ENCODE data around the gene OSBPL1A.

Gene OSBPL1A

GRCh38 chr18:24214144-24214543 lies 183.5 kb downstream of the OSBPL1A start:
- H3K36me3 Mint-ChIP-seq, result peaks cover 2% of the 10 kb centered on the region
- no peaks in the 10 kb centered on the region for H3K9me3 Mint-ChIP-seq (ENCODE audit: low read depth)
- H3K4me1 Mint-ChIP-seq (ENCODE audit: low read depth), result no peaks in the 10 kb centered on the region
- H3K27ac Mint-ChIP-seq, result no peak overlapping the region
- H3K27me3 Mint-ChIP-seq, result no peaks in the 10 kb centered on the region
- H3K4me3 Mint-ChIP-seq, result no peak overlapping the region

DNA sequence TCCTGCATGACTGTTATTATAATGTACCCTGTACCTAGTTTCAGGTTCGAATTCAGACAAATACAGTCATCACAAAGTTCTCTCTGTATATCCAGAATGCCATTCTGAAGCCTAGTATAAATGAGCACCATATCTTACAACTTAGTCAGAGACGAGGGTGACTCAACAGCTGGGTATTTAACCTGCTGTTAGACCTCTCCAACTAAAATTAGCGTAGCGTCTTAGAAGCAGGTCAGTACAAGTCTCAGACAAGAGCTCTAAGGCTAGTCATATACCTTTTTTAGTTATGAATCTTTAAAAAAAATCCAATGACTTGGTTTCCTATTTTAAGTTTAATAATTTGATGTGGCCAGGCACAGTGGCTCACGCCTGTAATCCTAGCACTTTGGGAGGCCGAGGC lies 184.7 kb downstream of the OSBPL1A start:
- Mint-ChIP-seq H3K9me3 (ENCODE audit: low read depth) (no peaks in the 10 kb centered on the region), H3K36me3 (peaks cover 2% of the 10 kb centered on the region), H3K27ac (no peak overlapping the region), H3K27me3 (no peaks in the 10 kb centered on the region), H3K4me3 (no peak overlapping the region), H3K4me1 (ENCODE audit: low read depth) (no peaks in the 10 kb centered on the region)

DNA sequence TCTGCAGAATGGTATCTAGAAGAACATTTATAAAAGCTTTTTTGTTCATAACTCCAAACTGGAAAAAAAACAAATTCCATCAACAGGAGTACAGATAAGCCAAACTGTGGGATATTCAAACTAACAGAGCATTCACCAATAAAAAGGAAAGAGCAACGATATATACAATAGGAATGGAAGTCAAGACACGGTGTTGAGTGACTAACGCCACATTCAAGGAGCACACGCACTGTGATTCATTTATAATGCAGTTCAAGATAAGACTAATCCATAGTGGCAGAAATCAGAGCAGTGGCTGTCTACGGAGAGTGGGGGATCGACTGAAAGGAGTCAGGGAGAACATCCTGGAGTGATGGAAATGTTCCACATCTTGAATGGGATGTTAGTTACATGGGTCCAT lies 188.1 kb downstream of the OSBPL1A start:
- Mint-ChIP-seq H3K27me3 (peaks cover 3% of the 10 kb centered on the region), H3K4me1 (ENCODE audit: low read depth) (no peaks in the 10 kb centered on the region), H3K27ac (no peak overlapping the region), H3K9me3 (ENCODE audit: low read depth) (no peaks in the 10 kb centered on the region), H3K4me3 (no peak overlapping the region), H3K36me3 (peaks cover 6% of the 10 kb centered on the region)

DNA sequence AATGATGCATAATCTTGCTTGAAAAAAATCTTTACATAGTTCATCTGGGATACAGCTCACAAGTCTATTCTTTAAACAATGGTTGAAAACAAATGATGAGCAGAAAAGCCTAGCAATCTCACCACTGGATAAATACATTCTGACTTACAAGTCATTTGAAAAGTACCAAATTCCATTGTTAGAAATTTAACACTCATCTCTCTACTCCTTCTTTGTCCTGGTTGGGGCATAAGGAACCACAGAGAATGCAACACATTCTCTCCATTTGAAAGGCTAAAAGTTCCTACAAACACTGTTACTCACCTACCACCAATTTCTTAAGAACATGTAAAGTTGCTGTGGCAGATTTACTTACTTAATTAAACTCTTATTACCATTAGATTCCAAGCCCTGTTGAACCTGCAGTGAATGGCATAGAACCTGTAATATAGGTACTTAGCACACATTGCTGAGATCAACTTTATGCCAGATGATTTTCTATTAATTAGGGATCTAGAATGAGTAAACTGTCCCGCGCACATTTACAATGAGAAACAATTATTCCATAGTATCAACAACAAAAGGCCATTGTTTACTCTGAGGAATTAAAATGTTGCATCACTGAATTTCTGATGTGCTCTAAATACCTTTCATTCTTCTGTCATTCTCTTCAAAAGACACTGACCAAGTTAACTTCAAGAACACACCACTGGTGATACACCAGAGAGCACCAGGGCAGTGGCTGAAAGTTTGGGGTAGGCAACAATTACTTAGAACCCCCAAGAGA lies 189.2 kb downstream of the OSBPL1A start:
- no peak overlapping the region for H3K27ac Mint-ChIP-seq
- no peak overlapping the region for H3K4me3 Mint-ChIP-seq
- H3K4me1 Mint-ChIP-seq (ENCODE audit: low read depth), result no peaks in the 10 kb centered on the region
- H3K27me3 Mint-ChIP-seq, result peaks cover 3% of the 10 kb centered on the region
- peaks cover 6% of the 10 kb centered on the region for H3K36me3 Mint-ChIP-seq
- no peaks in the 10 kb centered on the region for H3K9me3 Mint-ChIP-seq (ENCODE audit: low read depth)

- no peak overlapping the region for H3K27ac Mint-ChIP-seq
Measured at GRCh38 chr18:24204904-24205303, 192.7 kb downstream of the OSBPL1A start.

DNA sequence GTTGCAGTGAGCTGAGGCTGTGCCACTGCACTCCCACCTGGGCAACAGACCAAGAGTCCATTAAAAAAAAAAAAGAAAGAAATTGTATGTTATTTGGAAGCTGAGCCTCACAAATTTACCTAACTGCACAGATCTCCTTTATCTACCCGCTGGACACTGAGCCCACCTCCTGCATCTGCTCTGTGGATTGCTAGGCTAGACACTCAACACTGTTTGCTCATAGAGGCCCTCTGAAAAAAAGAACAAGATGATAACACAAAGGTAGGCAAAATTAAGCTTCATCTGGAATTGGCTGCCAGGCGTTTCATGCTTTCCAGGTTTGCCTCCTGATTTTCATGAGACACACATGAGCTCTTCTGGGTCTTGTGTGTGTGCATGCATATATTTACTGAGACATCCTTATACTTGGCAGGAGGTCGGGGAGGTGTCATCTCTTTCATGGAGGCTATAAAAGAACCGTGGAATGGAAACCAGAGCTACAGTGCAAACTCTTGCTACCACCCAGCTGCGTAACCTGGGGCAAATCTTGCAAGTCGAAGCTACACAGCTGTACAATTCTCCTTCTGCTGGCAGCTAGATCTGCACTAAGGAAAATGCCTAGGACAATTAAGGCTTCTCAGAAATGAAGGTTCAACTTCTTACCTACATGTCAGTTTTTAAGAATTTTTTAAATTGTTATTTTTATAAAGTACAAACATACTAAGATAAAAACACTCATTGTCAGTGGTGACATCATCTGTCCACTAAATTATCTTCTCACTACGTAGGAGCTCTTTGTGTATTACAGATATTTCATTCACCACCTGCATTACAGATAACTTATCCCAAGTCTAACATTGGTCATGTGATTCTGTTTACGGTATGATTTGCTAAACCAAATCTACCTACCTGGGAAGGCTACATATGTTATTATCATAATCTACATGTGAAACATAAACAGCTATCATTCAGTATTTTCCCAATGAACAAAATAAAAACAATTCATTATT lies 195.6 kb downstream of the OSBPL1A start:
- H3K9me3 Mint-ChIP-seq (ENCODE audit: low read depth), result no peaks in the 10 kb centered on the region
- H3K27me3 Mint-ChIP-seq, result peaks cover 3% of the 10 kb centered on the region
- H3K4me3 Mint-ChIP-seq, result no peak overlapping the region
- H3K27ac Mint-ChIP-seq, result no peak overlapping the region
- no peaks in the 10 kb centered on the region for H3K4me1 Mint-ChIP-seq (ENCODE audit: low read depth)
- peaks cover 4% of the 10 kb centered on the region for H3K36me3 Mint-ChIP-seq

More at GRCh38 chr18:24204904-24205303, 192.7 kb downstream of the OSBPL1A start:
- Mint-ChIP-seq H3K9me3 (ENCODE audit: low read depth) (no peaks in the 10 kb centered on the region), H3K36me3 (peaks cover 4% of the 10 kb centered on the region), H3K4me3 (no peak overlapping the region), H3K27me3 (peaks cover 3% of the 10 kb centered on the region), H3K4me1 (ENCODE audit: low read depth) (no peaks in the 10 kb centered on the region)

GRCh38 chr18:24200494-24201290 lies 196.9 kb downstream of the OSBPL1A start:
- H3K36me3 Mint-ChIP-seq, result no peaks in the 10 kb centered on the region
- no peak overlapping the region for H3K27ac Mint-ChIP-seq
- no peaks in the 10 kb centered on the region for H3K9me3 Mint-ChIP-seq (ENCODE audit: low read depth)
- H3K4me1 Mint-ChIP-seq (ENCODE audit: low read depth), result no peaks in the 10 kb centered on the region
- no peak overlapping the region for H3K4me3 Mint-ChIP-seq
- no peaks in the 10 kb centered on the region for H3K27me3 Mint-ChIP-seq

- no peak overlapping the region for H3K27ac Mint-ChIP-seq
- no peaks in the 10 kb centered on the region for H3K9me3 Mint-ChIP-seq (ENCODE audit: low read depth)
- no peak overlapping the region for H3K4me3 Mint-ChIP-seq
- H3K27me3 Mint-ChIP-seq, result no peaks in the 10 kb centered on the region
- no peaks in the 10 kb centered on the region for H3K4me1 Mint-ChIP-seq (ENCODE audit: low read depth)
- H3K36me3 Mint-ChIP-seq, result no peaks in the 10 kb centered on the region
Measured at GRCh38 chr18:24199372-24199962, 198.2 kb downstream of the OSBPL1A start.

- Mint-ChIP-seq H3K27me3 (no peaks in the 10 kb centered on the region), H3K36me3 (no peaks in the 10 kb centered on the region), H3K27ac (no peak overlapping the region), H3K4me3 (no peak overlapping the region), H3K4me1 (ENCODE audit: low read depth) (no peaks in the 10 kb centered on the region), H3K9me3 (ENCODE audit: low read depth) (no peaks in the 10 kb centered on the region)
Measured at GRCh38 chr18:24198461-24198860, 199.2 kb downstream of the OSBPL1A start.

DNA sequence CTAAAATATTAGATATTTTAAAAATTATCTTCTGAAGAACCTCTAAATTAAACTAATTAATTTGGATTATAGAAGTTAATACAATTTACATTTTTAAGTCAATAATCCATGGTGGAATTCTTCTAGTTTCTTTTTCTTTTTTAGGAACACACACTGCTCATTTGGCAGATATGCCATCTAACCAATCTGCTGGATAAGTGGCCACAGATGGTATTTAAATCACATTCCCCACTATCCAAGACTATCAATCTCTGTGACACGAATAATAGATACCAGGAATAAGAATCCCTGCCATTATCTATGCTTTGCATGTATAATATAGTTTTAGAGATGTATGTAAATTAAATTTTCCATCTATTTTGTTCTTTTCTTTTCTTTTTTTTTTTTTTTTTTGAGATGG lies 200.2 kb downstream of the OSBPL1A start:
- Mint-ChIP-seq H3K9me3 (ENCODE audit: low read depth) (no peaks in the 10 kb centered on the region), H3K4me3 (no peak overlapping the region), H3K4me1 (ENCODE audit: low read depth) (no peaks in the 10 kb centered on the region), H3K36me3 (no peaks in the 10 kb centered on the region), H3K27me3 (no peaks in the 10 kb centered on the region), H3K27ac (no peak overlapping the region)

- H3K4me3 Mint-ChIP-seq, result no peak overlapping the region
Measured at GRCh38 chr18:24196764-24197163, 200.9 kb downstream of the OSBPL1A start.

GRCh38 chr18:24195296-24196053 lies 202.1 kb downstream of the OSBPL1A start:
- Mint-ChIP-seq H3K36me3 (no peaks in the 10 kb centered on the region), H3K27ac (no peak overlapping the region), H3K9me3 (ENCODE audit: low read depth) (no peaks in the 10 kb centered on the region), H3K4me3 (no peak overlapping the region), H3K4me1 (ENCODE audit: low read depth) (no peaks in the 10 kb centered on the region), H3K27me3 (no peaks in the 10 kb centered on the region)

More at GRCh38 chr18:24196764-24197163, 200.9 kb downstream of the OSBPL1A start:
- H3K36me3 Mint-ChIP-seq, result no peaks in the 10 kb centered on the region
- H3K4me1 Mint-ChIP-seq (ENCODE audit: low read depth), result no peaks in the 10 kb centered on the region
- H3K27ac Mint-ChIP-seq, result no peak overlapping the region
- no peaks in the 10 kb centered on the region for H3K27me3 Mint-ChIP-seq
- H3K9me3 Mint-ChIP-seq (ENCODE audit: low read depth), result no peaks in the 10 kb centered on the region

DNA sequence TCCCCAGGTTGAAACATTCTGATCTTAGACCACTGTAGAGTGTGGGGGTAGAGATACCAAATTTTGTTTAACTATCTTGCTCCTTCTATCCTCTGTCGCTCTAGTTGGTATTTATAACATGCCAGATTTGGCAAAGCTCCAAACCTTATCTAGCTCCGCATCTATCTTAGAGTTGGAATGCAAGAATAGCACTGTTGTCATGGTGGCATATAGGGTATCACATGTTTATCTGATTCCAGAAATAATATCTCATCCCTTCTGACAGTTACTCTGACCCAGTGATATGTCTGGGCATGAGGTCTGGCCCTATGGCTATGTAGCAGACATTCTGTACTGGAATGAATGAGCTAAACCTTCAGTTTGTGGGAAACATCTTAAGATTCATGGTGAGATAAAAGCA lies 207.0 kb downstream of the OSBPL1A start:
- H3K27me3 Mint-ChIP-seq, result no peaks in the 10 kb centered on the region
- H3K27ac Mint-ChIP-seq, result no peak overlapping the region
- H3K36me3 Mint-ChIP-seq, result no peaks in the 10 kb centered on the region
- H3K9me3 Mint-ChIP-seq (ENCODE audit: low read depth), result no peaks in the 10 kb centered on the region
- H3K4me1 Mint-ChIP-seq (ENCODE audit: low read depth), result no peaks in the 10 kb centered on the region
- no peak overlapping the region for H3K4me3 Mint-ChIP-seq
